ENCODE data around the gene PFKFB4.

Gene PFKFB4

DNA sequence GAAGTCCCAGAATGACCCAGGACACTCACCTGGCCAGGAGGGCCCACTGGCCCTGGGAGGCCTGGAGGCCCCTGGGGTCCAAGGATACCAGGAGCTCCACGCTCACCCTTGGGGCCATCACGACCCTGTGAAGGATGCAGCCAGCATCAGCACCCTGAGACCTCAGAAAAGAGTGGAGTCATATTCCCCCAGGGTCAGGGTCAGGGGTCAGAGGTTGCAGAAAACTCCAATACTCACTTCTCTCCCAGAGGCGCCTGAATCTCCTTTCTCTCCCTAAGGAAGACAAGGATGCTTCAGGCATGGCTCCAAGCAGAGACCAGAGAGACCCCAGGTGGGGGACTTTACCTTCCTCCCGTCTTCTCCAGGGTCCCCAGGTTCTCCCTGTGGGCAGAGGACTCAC is 20.0 kb upstream of the PFKFB4 start:
- H3K4me1 ChIP-seq (ENCODE audit: insufficient read depth, low read length) = no peaks in the 10 kb centered on the region

DNA sequence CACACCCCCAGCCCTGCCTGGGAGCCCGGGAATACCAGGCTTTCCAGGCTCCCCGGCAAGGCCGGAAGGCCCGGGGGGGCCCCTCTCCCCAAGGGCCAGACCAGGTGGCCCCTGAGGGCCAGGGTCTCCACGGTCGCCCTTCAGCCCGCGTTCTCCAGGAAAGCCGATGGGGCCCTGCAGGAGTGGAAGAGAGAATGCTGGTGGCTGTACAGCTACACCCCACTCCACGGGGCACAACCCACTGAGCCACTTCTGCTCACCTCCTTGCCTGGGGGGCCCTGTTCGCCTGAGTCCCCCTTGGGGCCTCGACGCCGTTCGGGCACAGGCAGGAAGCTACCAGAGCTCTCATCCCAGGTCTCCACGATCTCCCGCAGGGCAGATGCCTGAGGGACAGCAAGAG is 18.8 kb upstream of the PFKFB4 start:
- Histone ChIP-seq H3K27me3 (ENCODE audit: control insufficient read depth in 1 of 2, insufficient read depth in 2 of 2, low read length in 2 of 2) (no peaks in the 10 kb centered on the region), H3K36me3 (ENCODE audit: insufficient read depth, low read length) (no peaks in the 10 kb centered on the region), H3K4me1 (ENCODE audit: insufficient read depth, low read length) (no peaks in the 10 kb centered on the region), H3K9me3 (ENCODE audit: low read length) (no peaks in the 10 kb centered on the region), H3K27ac (ENCODE audit: low read depth, low read length) (no peak overlapping the region), H3K4me3 (ENCODE audit: low read depth in 1 of 2, low read length in 2 of 2) (no peak overlapping the region), H3K9ac (ENCODE audit: low read length) (no peak overlapping the region)

More for the DNA sequence above, 20.0 kb upstream of the PFKFB4 start:
- no peaks in the 10 kb centered on the region for H3K9me3 ChIP-seq (ENCODE audit: low read length)
- H3K27me3 ChIP-seq (ENCODE audit: control insufficient read depth in 1 of 2, insufficient read depth in 2 of 2, low read length in 2 of 2) = no peaks in the 10 kb centered on the region
- no peak overlapping the region for H3K9ac ChIP-seq (ENCODE audit: low read length)
- no peak overlapping the region for H3K27ac ChIP-seq (ENCODE audit: low read depth, low read length)
- no peaks in the 10 kb centered on the region for H3K36me3 ChIP-seq (ENCODE audit: insufficient read depth, low read length)
- H3K4me3 ChIP-seq (ENCODE audit: low read depth in 1 of 2, low read length in 2 of 2) = no peak overlapping the region

DNA sequence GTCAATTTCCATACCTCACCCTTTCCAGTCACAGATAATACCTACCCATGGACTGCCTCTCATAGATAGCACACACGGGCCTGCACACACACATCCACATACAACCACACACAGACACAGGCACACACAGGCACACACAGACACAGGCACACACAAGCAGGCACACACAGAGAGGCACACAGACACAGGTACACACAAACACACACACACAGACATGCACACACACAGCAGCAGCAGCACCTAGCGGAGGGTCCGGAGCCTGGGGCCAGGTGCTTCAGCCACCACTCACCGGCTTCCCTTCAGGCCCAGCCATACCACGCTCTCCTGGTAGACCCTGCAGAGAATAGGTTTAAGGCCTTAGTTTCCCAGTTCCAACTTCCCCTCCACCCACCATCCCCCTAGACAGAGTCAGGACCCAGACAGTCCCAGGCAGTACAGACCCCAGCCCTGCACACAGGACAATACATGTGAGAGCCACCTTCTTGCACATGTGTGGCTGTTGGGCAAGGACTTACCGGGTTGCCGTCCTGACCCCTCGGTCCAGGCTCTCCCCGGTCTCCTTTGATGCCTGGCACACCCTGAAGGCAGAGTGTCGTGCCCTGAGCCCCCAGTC is 17.5 kb upstream of the PFKFB4 start:
- H3K9ac ChIP-seq (ENCODE audit: low read length) = no peak overlapping the region
- H3K27me3 ChIP-seq (ENCODE audit: control insufficient read depth in 1 of 2, insufficient read depth in 2 of 2, low read length in 2 of 2) = no peaks in the 10 kb centered on the region
- no peaks in the 10 kb centered on the region for H3K9me3 ChIP-seq (ENCODE audit: low read length)
- no peaks in the 10 kb centered on the region for H3K36me3 ChIP-seq (ENCODE audit: insufficient read depth, low read length)
- H3K4me3 ChIP-seq (ENCODE audit: low read depth in 1 of 2, low read length in 2 of 2) = no peak overlapping the region
- no peak overlapping the region for H3K27ac ChIP-seq (ENCODE audit: low read depth, low read length)
- H3K4me1 ChIP-seq (ENCODE audit: insufficient read depth, low read length) = no peaks in the 10 kb centered on the region

DNA sequence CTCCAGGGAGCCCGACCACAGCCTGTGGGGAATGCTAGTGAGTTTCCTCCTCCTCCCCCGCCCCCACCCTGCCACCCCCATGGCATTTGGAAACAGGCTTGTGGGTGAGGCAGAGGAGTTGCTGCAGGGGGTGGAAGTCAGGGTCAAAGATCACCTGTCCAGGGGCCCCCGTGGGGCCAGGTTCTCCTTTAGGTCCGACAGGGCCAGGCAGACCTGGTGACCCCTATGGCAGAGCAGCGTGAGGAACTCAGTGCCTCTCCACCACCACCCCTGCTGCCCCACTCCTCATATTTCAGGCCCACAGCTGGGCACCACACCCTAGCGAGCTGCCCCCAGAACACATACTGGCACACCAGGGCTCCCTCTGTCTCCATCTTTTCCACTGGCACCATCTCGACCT is 15.9 kb upstream of the PFKFB4 start:
- no peaks in the 10 kb centered on the region for H3K36me3 ChIP-seq (ENCODE audit: insufficient read depth, low read length)
- H3K27ac ChIP-seq (ENCODE audit: low read depth, low read length) = no peak overlapping the region
- no peak overlapping the region for H3K9ac ChIP-seq (ENCODE audit: low read length)
- no peak overlapping the region for H3K4me3 ChIP-seq (ENCODE audit: low read depth in 1 of 2, low read length in 2 of 2)
- no peaks in the 10 kb centered on the region for H3K4me1 ChIP-seq (ENCODE audit: insufficient read depth, low read length)
- H3K9me3 ChIP-seq (ENCODE audit: low read length) = no peaks in the 10 kb centered on the region
- H3K27me3 ChIP-seq (ENCODE audit: control insufficient read depth in 1 of 2, insufficient read depth in 2 of 2, low read length in 2 of 2) = no peaks in the 10 kb centered on the region

DNA sequence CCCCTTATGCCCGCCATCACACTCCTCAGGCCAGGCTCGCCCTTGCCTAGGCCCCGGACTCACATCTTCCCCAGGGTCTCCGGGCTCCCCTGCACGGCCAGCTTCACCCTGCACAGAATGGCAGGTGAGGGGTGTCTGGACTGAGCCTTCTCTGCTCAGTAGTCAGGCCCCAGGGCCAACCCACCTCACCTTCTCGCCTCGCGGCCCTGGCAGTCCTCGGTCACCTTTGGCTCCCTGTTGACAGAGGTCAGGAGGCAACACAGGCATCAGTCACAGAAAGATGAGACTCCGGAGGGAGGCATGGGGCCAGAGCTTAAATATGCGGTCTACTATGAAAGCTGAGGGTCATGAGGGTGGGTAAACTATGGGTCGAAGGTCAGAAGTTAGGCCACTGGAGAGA is 15.3 kb upstream of the PFKFB4 start:
- Histone ChIP-seq H3K4me3 (ENCODE audit: low read depth in 1 of 2, low read length in 2 of 2) (no peak overlapping the region), H3K36me3 (ENCODE audit: insufficient read depth, low read length) (no peaks in the 10 kb centered on the region), H3K9ac (ENCODE audit: low read length) (no peak overlapping the region), H3K27ac (ENCODE audit: low read depth, low read length) (no peak overlapping the region), H3K4me1 (ENCODE audit: insufficient read depth, low read length) (no peaks in the 10 kb centered on the region), H3K27me3 (ENCODE audit: control insufficient read depth in 1 of 2, insufficient read depth in 2 of 2, low read length in 2 of 2) (no peaks in the 10 kb centered on the region), H3K9me3 (ENCODE audit: low read length) (no peaks in the 10 kb centered on the region)

DNA sequence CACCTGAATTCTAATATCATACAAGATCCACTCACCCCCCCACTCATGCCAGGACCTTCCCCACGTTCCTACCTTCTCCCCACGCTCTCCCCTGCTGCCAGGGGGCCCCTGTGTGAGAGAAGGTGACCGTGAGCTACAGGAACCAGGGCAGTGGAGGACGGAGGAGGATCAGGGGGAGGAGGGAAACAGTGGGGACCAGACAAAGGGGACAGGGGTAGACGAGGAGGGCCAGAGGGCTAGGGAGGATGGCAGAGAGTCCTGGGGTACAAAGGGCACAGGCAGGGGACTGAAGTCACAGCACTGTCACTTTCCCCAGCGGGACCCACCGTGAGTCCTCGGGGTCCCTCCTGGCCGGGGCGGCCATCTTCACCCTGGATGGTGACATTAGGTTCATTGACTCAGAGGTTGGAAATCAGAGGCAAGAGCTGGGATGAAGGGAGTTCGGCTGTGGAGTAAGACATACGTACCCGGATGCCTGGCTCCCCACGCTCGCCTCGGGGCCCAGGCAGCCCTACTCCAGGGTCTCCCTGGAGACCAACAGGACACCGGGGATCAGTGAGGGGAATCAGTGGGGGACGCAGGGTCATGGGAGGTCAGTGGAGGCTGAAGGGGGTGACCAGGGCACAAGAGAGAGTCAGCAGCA is 13.3 kb upstream of the PFKFB4 start:
- Histone ChIP-seq H3K9me3 (ENCODE audit: low read length) (no peaks in the 10 kb centered on the region), H3K4me3 (ENCODE audit: low read depth in 1 of 2, low read length in 2 of 2) (no peak overlapping the region), H3K9ac (ENCODE audit: low read length) (no peak overlapping the region), H3K36me3 (ENCODE audit: insufficient read depth, low read length) (no peaks in the 10 kb centered on the region), H3K4me1 (ENCODE audit: insufficient read depth, low read length) (no peaks in the 10 kb centered on the region), H3K27ac (ENCODE audit: low read depth, low read length) (no peak overlapping the region), H3K27me3 (ENCODE audit: control insufficient read depth in 1 of 2, insufficient read depth in 2 of 2, low read length in 2 of 2) (no peaks in the 10 kb centered on the region)

DNA sequence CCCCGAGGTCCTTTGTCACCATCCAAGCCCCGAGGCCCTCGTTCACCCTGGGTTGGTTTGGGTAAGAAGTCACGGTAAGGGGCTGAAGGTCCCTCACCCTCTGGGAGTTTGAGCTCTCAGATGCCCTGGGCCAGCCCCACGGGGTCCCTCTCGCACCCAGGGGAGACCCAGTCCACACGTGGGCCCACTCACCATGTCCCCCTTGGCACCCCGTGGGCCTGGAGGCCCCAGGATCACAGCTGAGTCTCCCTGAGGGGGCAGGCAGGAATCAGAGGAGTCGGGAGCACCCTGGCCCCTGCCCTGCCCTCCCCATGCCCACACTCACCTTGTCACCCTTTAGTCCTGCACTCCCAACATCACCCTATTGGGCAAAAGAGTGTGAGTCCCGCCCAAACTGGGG is 12.8 kb upstream of the PFKFB4 start:
- Histone ChIP-seq H3K4me3 (ENCODE audit: low read depth in 1 of 2, low read length in 2 of 2) (no peak overlapping the region), H3K9ac (ENCODE audit: low read length) (no peak overlapping the region), H3K4me1 (ENCODE audit: insufficient read depth, low read length) (no peaks in the 10 kb centered on the region), H3K36me3 (ENCODE audit: insufficient read depth, low read length) (no peaks in the 10 kb centered on the region), H3K27me3 (ENCODE audit: control insufficient read depth in 1 of 2, insufficient read depth in 2 of 2, low read length in 2 of 2) (no peaks in the 10 kb centered on the region), H3K27ac (ENCODE audit: low read depth, low read length) (no peak overlapping the region), H3K9me3 (ENCODE audit: low read length) (no peaks in the 10 kb centered on the region)

DNA sequence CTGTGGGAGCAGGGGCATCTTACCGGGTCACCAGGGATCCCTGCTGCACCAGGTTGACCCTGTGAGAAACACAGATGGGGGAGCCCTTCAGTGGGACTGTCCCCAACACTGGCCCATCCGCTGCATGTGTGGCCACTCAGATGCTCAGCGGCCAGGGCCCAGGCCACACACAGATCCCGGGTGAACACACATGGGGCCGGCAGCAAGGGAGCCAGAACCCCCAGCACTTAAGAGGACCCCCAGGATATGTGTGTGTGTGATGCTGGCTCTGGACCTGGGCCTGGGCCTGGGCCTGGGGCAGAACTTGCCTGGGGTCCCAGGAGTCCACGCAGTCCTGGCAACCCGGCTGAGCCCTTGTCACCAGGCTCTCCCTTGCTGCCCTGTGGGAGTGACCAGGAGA is 11.9 kb upstream of the PFKFB4 start:
- H3K27ac ChIP-seq (ENCODE audit: low read depth, low read length) = no peak overlapping the region
- no peak overlapping the region for H3K4me3 ChIP-seq (ENCODE audit: low read depth in 1 of 2, low read length in 2 of 2)
- H3K36me3 ChIP-seq (ENCODE audit: insufficient read depth, low read length) = no peaks in the 10 kb centered on the region

DNA sequence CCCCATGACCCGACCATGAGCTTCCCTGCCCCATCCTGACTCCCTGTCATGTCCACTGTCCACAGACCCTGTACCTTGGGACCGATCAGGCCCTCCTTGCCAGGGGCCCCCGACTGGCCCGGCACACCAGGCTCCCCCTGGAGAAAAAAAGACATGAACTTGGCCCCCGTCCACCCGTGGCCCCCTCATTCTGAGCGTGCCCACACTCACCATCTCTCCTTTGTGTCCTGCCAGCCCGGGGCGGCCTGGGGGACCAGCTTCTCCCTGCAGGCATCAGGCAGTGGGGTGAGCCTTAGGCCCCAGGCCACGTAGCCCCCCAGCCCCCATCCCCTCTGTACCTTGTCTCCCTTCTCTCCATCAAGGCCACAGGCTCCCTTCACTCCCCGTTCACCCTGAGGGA is 10.9 kb upstream of the PFKFB4 start:
- H3K4me3 ChIP-seq (ENCODE audit: low read depth in 1 of 2, low read length in 2 of 2) = no peak overlapping the region
- H3K4me1 ChIP-seq (ENCODE audit: insufficient read depth, low read length) = no peaks in the 10 kb centered on the region
- no peaks in the 10 kb centered on the region for H3K9me3 ChIP-seq (ENCODE audit: low read length)
- H3K27me3 ChIP-seq (ENCODE audit: control insufficient read depth in 1 of 2, insufficient read depth in 2 of 2, low read length in 2 of 2) = no peaks in the 10 kb centered on the region
- no peak overlapping the region for H3K9ac ChIP-seq (ENCODE audit: low read length)
- H3K36me3 ChIP-seq (ENCODE audit: insufficient read depth, low read length) = no peaks in the 10 kb centered on the region
- no peak overlapping the region for H3K27ac ChIP-seq (ENCODE audit: low read depth, low read length)

More for the DNA sequence above, 11.9 kb upstream of the PFKFB4 start:
- H3K9me3 ChIP-seq (ENCODE audit: low read length) = no peaks in the 10 kb centered on the region
- no peak overlapping the region for H3K9ac ChIP-seq (ENCODE audit: low read length)
- H3K4me1 ChIP-seq (ENCODE audit: insufficient read depth, low read length) = no peaks in the 10 kb centered on the region
- no peaks in the 10 kb centered on the region for H3K27me3 ChIP-seq (ENCODE audit: control insufficient read depth in 1 of 2, insufficient read depth in 2 of 2, low read length in 2 of 2)

DNA sequence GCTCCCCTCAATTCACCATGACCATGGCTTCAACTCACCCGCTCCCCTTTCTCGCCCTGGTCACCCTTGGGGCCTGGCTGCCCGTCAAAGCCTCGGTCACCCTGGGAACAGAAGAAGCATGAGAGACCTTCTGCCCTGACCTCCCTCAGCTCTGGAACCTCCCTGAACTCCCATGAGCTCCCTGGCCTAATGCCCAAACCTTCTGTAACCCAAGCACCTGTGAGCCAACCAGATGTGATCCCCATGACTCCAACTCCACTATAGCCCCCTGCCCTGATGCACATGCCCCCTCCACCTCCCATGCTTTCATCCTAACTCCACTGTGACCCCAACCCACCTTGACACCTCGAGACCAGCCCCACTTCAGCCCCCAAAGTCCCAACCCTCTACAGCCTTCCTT is 10.5 kb upstream of the PFKFB4 start:
- H3K36me3 ChIP-seq (ENCODE audit: insufficient read depth, low read length) = no peaks in the 10 kb centered on the region
- H3K4me1 ChIP-seq (ENCODE audit: insufficient read depth, low read length) = no peaks in the 10 kb centered on the region
- no peak overlapping the region for H3K4me3 ChIP-seq (ENCODE audit: low read depth in 1 of 2, low read length in 2 of 2)
- H3K9ac ChIP-seq (ENCODE audit: low read length) = no peak overlapping the region
- no peak overlapping the region for H3K27ac ChIP-seq (ENCODE audit: low read depth, low read length)
- no peaks in the 10 kb centered on the region for H3K9me3 ChIP-seq (ENCODE audit: low read length)
- no peaks in the 10 kb centered on the region for H3K27me3 ChIP-seq (ENCODE audit: control insufficient read depth in 1 of 2, insufficient read depth in 2 of 2, low read length in 2 of 2)

DNA sequence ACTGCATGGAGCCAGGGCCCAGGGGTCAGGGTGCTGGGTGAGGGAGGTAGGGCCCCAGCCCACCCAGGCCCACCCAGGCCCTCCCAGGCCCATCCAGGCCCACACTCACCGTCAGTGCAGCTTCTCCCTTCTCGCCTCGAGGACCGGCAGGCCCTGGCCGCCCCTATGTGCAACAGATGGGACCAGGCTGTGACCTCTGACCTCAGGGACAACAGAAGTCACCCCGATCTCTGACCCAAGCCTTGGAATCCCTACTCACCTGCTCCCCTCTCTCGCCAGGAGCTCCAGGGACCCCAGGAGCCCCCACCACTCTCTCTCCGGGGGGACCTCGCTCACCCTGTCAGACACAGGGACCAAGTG is 9.8 kb upstream of the PFKFB4 start:
- Histone ChIP-seq H3K4me3 (ENCODE audit: low read depth in 1 of 2, low read length in 2 of 2) (no peak overlapping the region), H3K9ac (ENCODE audit: low read length) (no peak overlapping the region), H3K9me3 (ENCODE audit: low read length) (no peaks in the 10 kb centered on the region), H3K4me1 (ENCODE audit: insufficient read depth, low read length) (peaks cover 2% of the 10 kb centered on the region), H3K27ac (ENCODE audit: low read depth, low read length) (no peak overlapping the region), H3K27me3 (ENCODE audit: control insufficient read depth in 1 of 2, insufficient read depth in 2 of 2, low read length in 2 of 2) (no peaks in the 10 kb centered on the region), H3K36me3 (ENCODE audit: insufficient read depth, low read length) (no peaks in the 10 kb centered on the region)
